ENCODE measurements around the gene UGT1A10.

Gene UGT1A10

GRCh38 chr2:233754872-233755611 lies 118.8 kb downstream of the UGT1A10 start:
- no peak for TF ChIP-seq CTCF (IDR thresholded peaks at IDR 0.05; ENCODE audit: insufficient read depth, low read depth, low read length, missing control alignments)
- H3K4me3 ChIP-seq (ENCODE audit: low read depth, low read length) = no peak overlapping the region
- DNase-seq (ENCODE audit: low read depth) = no peak

GRCh38 chr2:233756429-233757081 lies 120.3 kb downstream of the UGT1A10 start:
- no peak for TF ChIP-seq CTCF (IDR thresholded peaks at IDR 0.05; ENCODE audit: insufficient read depth, low read depth, low read length, missing control alignments)
- H3K4me3 ChIP-seq (ENCODE audit: low read depth, low read length) = no peak overlapping the region
- no peak for DNase-seq (ENCODE audit: low read depth)

- TF ChIP-seq CTCF (IDR thresholded peaks at IDR 0.05; ENCODE audit: insufficient read depth, low read depth, low read length, missing control alignments) = no peak
- no peak for DNase-seq (ENCODE audit: low read depth)
- no peak overlapping the region for H3K4me3 ChIP-seq (ENCODE audit: low read depth, low read length)
These were observed 121.9 kb downstream of the UGT1A10 start for GRCh38 chr2:233758141-233758540.

- H3K4me3 ChIP-seq (ENCODE audit: low read depth, low read length) = no peak overlapping the region
- no peak for TF ChIP-seq CTCF (IDR thresholded peaks at IDR 0.05; ENCODE audit: insufficient read depth, low read depth, low read length, missing control alignments)
- DNase-seq (ENCODE audit: low read depth) = no peak
These were observed 122.6 kb downstream of the UGT1A10 start for GRCh38 chr2:233758849-233759248.

GRCh38 chr2:233760043-233760442 lies 123.8 kb downstream of the UGT1A10 start, which contains the start of gene UGT1A1:
Gene UGT1A1 (plus strand): TSS chr2:233760270. CDS start chr2:233760288, 18 bp downstream.
- no peak for TF ChIP-seq CTCF (IDR thresholded peaks at IDR 0.05; ENCODE audit: insufficient read depth, low read depth, low read length, missing control alignments)
- DNase-seq (ENCODE audit: low read depth) = no peak
- no peak within 1 kb of the TSS for H3K4me3 ChIP-seq (ENCODE audit: low read depth, low read length)

GRCh38 chr2:233761040-233761769 lies 125.0 kb downstream of the UGT1A10 start:
- no peak overlapping the region for H3K4me3 ChIP-seq (ENCODE audit: low read depth, low read length)
- no peak for DNase-seq (ENCODE audit: low read depth)
- TF ChIP-seq CTCF (IDR thresholded peaks at IDR 0.05; ENCODE audit: insufficient read depth, low read depth, low read length, missing control alignments) = no peak

Data from GM12865 (cell line).